HG03442 (cell line): ENCODE results near the gene PEX6.
"Not testable (repeated sequence)": the region's sequence is repeated elsewhere in the genome, so short reads cannot be mapped to it uniquely, and the experiment has no call there.

Experiments used
- ATAC-seq: cut with Tn5 transposase; IDR thresholded peaks from one replicate; pipeline ENCODE4 v1.9.1; 2021; ENCODE audit warnings: mild to moderate bottlenecking, moderate library complexity; ENCODE audit not compliant: unreplicated experiment

PEX6 gene

DNA sequence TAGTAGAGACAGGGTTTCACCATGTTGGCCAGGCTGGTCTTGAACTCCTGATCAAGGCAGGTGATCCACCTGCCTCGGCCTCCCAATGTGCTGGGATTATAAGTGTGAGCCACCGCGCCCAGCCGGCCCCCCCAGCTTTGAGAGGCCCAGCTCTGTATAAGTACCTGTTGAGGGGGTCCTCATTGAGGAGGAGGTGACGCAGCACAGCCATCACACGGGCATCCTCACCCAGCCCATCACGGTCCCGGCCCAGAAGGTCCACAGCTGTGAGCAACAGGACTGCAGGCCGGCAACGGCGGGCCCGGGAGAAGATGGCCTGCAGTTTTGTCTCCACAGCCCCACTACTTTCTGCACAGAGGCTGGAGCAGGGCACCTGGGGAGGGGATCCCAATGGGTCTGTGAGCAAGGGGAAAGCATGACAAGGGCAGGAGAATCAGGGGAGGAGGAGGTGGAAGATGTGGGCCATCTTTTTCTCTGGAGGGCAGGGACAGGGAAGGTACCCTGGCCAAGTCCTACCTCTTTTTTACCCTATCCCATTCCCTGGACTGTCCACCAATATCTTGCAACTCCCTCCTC, 10.8 kb downstream of the PEX6 start:
- ATAC-seq = no peak

DNA sequence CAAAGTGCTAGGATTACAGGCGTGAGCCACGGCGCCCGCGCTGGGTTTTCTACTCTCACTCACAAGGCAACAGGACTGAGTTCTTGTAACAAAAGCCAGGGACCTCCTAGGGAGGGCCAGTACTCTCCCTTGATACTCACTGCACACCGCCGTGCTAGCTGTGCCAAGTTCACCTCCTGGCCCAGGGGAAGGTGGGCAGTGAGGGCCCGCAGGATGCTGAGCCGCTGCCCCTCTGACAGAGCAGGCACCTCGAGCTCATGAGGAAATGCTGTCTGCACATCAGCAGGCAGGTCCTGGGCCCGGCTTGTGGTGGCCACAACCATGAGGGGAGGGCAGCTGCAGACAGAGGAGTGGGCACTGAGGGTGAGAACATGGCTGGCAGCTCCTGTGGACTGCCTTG, 11.8 kb downstream of the PEX6 start:
- ATAC-seq = no peak

DNA sequence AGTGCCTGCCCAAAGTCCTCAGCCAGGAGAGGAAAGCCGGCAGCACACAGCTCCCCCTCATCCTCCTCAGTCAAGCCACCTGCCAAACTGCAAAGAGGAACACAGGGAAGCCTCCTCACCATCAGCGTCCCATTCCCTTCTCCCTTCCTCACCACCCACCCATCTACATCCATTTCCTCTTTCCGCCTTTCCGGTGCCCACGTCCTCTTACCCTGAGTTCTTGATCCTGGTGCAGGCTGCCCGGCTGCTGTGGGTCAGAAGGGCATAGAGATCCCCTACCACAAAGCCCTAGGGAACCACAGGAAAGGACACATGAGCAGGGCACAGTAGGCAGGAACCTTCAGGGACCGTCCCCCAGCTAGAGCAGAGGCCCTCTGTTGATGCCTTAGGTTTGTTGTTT, 12.4 kb downstream of the PEX6 start:
- ATAC-seq = no peak

DNA sequence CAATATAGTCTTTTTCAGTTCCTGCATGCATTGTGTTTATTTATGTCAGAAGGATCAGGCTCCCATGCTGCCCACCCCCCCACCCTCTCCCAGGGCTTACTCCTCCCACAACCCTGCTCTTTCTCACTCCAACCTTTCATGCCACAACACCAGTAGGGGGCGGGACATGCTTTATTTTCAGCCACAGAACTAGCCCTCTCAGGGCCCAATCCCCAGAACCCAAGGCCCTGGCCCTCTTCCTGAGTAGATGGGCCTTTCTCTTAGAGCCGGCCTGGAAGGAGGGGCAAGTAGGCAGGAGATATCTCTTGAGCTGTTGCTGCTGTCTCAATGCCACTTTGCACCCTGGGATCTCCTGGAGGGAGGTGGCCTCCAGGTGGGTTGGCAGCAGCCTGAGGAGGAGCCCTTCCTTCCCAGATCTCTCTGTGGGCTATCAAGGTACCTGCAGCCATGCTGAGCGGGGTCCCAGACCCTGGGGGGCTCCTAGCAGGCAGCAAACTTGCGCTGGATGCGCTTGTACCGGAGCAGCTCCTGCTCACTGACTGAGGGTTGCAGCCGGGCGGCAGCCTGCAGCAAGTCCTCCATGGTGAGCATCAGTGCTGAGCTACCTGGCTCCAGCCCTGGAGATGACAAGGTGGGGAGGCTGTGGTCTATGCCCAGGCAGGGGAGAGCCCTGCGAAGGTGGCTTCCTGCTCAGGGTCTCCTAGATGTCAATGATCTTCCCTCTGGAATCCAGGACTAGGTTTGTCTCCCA, 15.0 kb downstream of the PEX6 start:
- no peak for ATAC-seq

GRCh38 chr6:42963179-42963854, 15.7 kb downstream of the PEX6 start:
- no peak for ATAC-seq

DNA sequence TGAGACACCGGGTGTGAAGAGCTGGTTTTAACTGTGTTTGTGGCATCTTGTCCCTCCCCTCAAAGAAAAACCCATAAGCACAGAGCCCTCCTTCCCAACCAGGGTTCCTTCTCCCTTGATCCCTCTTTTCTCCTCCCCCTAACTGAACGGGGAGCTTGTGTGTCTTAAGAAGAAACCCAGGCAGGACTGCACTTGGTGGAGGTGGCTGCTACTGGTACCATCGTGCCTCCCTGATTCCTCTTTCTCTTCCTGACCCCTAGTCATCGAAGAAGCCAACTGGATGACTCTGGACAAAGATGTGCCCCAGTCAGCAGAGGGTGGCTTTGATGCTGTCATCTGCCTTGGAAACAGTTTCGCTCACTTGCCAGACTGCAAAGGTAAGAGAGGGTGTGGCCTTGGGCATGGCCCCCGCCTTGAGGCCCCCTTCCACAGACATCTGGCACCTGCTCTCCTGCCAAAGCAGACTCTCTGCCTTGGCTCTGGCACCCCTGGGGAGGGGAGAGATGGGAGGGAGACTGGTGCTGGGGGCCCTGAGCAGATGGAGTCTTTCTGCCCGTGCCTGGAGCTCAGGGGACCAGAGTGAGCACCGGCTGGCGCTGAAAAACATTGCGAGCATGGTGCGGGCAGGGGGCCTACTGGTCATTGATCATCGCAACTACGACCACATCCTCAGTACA, 16.3 kb downstream of the PEX6 start:
- ATAC-seq = no peak

- no peak for ATAC-seq
These were observed 16.9 kb downstream of the PEX6 start for GRCh38 chr6:42962096-42962495.

- no peak for ATAC-seq
These were observed 17.9 kb downstream of the PEX6 start for GRCh38 chr6:42961020-42961470.

- no peak for ATAC-seq
These were observed 18.6 kb downstream of the PEX6 start, which contains the start of gene GNMT for GRCh38 chr6:42960243-42961019. Gene GNMT, plus strand, starts transcription at chr6:42960754. Its CDS starts 14 bp downstream, at chr6:42960768.

DNA sequence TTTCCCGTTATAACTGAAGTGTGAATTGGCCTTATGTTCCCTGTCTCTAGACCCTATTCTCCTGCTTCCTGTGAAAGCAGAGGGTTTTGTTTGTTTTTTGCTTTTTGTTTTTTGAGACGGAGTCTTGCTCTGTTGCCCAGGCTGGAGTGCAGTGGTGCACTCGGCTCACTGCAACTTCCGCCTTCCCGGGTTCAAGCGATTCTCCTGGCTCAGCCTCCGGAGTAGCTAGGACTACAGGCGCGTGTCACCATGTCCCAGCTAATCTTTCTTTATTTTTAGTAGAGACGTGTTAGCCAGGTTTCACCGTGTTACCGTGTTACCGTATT, 19.1 kb downstream of the PEX6 start:
- ATAC-seq = no peak

- ATAC-seq = no peak
These were observed 20.9 kb downstream of the PEX6 start for GRCh38 chr6:42958125-42958524.

- ATAC-seq = not testable (repeated sequence)
These were observed 24.6 kb downstream of the PEX6 start for GRCh38 chr6:42954405-42954804.

GRCh38 chr6:42952389-42952788, 26.6 kb downstream of the PEX6 start:
- no peak for ATAC-seq

DNA sequence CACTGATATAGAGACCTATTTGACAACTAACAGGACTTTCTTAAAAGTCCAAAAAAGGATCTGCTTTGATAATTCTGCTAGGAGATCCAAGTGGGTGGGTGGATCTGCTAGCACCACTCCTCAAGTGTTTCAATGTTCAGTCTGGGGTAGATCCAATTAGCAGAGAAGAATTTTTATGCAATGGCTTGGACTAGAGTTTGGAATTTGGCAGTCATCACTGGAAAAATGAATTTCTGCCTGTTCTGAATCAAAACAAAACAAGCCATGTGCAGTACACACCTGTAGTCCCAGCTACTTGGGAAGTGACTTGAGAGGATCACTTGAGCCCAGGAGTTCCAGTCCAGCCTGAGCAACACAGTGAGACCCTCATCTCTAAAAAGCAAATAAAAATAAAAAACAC, 31.0 kb downstream of the PEX6 start:
- no peak for ATAC-seq

GRCh38 chr6:42942444-42942843, 36.5 kb downstream of the PEX6 start:
- ATAC-seq = no peak

GRCh38 chr6:42941356-42941755, 37.6 kb downstream of the PEX6 start:
- ATAC-seq = not testable (repeated sequence)

DNA sequence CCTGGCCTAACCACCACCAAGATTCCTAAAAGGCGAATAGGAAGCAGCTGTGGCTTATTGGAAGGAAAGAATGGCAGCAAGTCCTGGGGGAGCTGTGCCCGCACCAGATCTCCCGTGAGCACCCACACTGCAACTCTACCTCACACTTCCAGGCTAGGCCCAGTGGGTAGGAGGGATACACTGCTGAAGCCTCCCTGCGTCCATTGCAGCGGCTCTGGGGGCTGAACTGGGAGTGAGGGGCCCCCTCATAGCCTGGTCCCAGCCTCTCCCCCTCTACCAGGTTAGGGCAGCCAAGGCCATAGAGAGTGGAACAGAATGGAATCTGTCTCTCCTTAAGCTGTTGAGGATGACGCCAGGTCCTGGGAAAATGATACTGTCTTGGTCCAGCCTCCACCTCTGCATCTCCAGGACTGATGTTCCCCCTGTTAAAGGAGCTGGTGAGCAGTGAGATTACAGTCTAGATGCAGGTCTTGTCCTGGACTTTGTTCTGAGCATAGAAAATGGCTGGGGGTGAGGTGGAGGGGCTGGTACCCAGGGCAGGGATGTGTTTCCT, 38.4 kb downstream of the PEX6 start:
- ATAC-seq = no peak

DNA sequence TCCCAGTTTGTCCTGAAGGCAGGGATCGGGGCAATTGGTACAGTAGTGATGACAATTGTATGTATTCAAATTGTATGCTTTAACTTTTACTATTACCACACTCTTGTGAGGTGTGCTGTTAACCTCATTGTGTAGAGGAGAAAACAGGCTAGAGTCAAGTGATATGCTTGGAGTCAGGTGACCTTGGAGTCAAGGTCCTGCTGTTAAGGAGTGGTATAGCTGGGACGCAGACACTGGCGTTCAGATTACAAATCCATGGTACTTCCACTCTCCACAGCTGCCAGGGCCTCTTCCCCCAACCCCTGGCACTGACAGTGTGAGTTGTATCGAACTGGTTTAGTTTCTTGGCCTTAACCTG, 39.2 kb downstream of the PEX6 start:
- ATAC-seq = no peak

DNA sequence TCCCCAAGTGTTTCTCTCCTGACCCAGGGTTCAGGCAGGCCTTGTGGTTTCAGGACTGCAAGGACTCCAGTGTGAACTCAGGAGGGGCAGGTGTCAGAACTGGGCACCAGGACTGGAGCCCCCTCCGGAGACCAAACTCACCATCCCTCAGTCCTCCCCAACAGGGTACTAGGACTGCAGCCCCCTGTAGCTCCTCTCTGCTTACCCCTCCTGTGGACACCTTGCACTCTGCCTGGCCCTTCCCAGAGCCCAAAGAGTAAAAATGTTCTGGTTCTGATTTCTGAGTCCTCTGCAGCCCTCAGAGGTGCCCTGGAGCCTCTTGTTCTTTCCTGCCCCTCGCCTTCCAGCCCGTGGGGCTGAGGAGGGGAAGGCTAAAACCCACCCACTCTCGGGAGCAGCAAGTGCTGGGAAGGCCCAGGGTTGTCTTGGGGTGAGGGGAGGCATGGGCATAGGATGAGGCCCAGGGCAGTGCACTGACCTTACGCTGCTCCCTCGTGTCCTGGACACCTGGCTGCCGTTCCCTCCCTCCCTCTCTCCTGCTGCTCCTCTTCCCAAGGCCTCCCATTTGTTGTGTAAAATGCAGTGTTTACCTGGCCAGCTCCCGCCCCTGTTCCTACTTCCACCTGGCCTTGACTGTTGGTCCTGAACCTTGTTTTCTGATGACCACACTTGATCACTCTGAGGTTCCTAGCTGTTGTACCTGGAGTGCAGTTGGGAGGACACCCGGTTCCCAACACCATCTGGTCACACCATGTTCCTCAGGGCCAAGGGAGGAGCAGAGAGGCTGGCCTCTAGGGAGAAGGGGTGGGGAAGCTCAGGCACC, 39.8 kb downstream of the PEX6 start:
- ATAC-seq = no peak

- ATAC-seq = no peak
These were observed 40.6 kb downstream of the PEX6 start for GRCh38 chr6:42938428-42938796.
